ENCODE data around the gene NFE2L3. TPM values are rescaled to one million over a fixed set of nuclear protein-coding genes. Genes with fewer than 3 reads are reported as not detected.

NFE2L3 gene
- total and polyA plus RNA-seq, 4 donors, result 0.32 to 1.9 (median 1.3) TPM

DNA sequence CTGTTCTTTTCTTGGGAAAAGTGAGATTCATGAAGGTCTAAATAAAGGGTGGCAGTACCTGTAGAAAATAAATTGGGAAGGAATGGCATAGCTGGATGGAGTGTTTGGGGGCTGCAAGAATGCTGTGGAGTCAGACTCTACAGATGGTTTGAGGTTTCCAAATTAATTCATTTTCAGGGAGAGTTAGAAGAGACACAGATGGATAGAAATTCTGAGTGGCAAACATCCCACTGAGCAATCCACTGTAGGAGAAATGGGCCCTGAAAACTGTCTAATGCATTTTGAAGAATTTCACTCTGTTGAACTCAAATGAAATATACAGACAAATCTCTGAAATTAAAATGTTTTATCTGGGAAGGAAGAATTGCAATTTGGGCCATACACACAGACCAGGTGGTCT is 16.9 kb upstream of the NFE2L3 start:
- TF ChIP-seq YY1 (IDR thresholded peaks at IDR 0.05) (no peak), NR2F2 (IDR thresholded peaks at IDR 0.05) (no peak), TAF1 (conservative IDR thresholded peaks at IDR 0.05) (no peak), SP1 (IDR thresholded peaks at IDR 0.05) (no peak), HNF4A (conservative IDR thresholded peaks at IDR 0.05) (no peak), JUND (IDR thresholded peaks at IDR 0.05) (no peak), RXRA (IDR thresholded peaks at IDR 0.05) (no peak), RAD21 (IDR thresholded peaks at IDR 0.05) (no peak)
- TF ChIP-seq, protein P1, sequence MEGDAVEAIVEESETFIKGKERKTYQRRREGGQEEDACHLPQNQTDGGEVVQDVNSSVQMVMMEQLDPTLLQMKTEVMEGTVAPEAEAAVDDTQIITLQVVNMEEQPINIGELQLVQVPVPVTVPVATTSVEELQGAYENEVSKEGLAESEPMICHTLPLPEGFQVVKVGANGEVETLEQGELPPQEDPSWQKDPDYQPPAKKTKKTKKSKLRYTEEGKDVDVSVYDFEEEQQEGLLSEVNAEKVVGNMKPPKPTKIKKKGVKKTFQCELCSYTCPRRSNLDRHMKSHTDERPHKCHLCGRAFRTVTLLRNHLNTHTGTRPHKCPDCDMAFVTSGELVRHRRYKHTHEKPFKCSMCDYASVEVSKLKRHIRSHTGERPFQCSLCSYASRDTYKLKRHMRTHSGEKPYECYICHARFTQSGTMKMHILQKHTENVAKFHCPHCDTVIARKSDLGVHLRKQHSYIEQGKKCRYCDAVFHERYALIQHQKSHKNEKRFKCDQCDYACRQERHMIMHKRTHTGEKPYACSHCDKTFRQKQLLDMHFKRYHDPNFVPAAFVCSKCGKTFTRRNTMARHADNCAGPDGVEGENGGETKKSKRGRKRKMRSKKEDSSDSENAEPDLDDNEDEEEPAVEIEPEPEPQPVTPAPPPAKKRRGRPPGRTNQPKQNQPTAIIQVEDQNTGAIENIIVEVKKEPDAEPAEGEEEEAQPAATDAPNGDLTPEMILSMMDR (IDR thresholded peaks at IDR 0.05; ENCODE audit: low read depth, low read length, missing input control), result no peak
- TF ChIP-seq, protein P2, sequence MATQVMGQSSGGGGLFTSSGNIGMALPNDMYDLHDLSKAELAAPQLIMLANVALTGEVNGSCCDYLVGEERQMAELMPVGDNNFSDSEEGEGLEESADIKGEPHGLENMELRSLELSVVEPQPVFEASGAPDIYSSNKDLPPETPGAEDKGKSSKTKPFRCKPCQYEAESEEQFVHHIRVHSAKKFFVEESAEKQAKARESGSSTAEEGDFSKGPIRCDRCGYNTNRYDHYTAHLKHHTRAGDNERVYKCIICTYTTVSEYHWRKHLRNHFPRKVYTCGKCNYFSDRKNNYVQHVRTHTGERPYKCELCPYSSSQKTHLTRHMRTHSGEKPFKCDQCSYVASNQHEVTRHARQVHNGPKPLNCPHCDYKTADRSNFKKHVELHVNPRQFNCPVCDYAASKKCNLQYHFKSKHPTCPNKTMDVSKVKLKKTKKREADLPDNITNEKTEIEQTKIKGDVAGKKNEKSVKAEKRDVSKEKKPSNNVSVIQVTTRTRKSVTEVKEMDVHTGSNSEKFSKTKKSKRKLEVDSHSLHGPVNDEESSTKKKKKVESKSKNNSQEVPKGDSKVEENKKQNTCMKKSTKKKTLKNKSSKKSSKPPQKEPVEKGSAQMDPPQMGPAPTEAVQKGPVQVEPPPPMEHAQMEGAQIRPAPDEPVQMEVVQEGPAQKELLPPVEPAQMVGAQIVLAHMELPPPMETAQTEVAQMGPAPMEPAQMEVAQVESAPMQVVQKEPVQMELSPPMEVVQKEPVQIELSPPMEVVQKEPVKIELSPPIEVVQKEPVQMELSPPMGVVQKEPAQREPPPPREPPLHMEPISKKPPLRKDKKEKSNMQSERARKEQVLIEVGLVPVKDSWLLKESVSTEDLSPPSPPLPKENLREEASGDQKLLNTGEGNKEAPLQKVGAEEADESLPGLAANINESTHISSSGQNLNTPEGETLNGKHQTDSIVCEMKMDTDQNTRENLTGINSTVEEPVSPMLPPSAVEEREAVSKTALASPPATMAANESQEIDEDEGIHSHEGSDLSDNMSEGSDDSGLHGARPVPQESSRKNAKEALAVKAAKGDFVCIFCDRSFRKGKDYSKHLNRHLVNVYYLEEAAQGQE (IDR thresholded peaks at IDR 0.05), result no peak
- TF ChIP-seq, protein P3, sequence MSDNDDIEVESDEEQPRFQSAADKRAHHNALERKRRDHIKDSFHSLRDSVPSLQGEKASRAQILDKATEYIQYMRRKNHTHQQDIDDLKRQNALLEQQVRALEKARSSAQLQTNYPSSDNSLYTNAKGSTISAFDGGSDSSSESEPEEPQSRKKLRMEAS (IDR thresholded peaks at IDR 0.05), result no peak
- no peak for DNase-seq (ENCODE audit: low spot score)

DNA sequence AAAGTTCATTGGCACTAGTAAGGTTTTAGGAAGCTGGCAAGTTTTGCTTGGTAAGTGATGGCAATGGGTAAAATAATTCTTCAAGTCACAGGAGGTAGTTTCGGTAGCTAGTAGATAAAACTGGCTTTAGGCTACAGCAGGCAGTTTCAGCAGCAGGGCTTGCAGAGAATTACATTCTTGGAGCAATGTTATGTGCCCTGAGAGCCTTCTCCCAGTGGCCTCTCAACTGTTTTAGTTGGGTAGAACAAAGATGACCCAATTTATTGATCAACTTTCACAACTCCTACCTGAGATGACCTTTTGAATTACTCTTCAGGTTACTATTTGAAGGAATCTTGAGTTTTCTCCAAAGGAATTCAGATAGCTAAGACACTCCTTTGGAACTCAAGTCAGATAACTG is 16.4 kb upstream of the NFE2L3 start:
- Histone ChIP-seq H3K9ac (ENCODE audit: low read depth in 1 of 2, low read length in 2 of 2) (no peak overlapping the region), H3K9me3 (ENCODE audit: control insufficient read depth in 4 of 4, low read length in 3 of 4) (no peaks in the 10 kb centered on the region), H3K36me3 (ENCODE audit: control insufficient read depth in 4 of 4, insufficient read depth in 3 of 4, low read depth in 1 of 4, low read length in 3 of 4) (no peaks in the 10 kb centered on the region), H3K4me1 (ENCODE audit: control insufficient read depth in 4 of 4, insufficient read depth in 4 of 4, low read length in 3 of 4) (no peaks in the 10 kb centered on the region), H3K4me3 (ENCODE audit: low read depth in 1 of 3, low read length in 3 of 3) (no peak overlapping the region), H3K27me3 (ENCODE audit: control insufficient read depth in 4 of 4, insufficient read depth in 4 of 4, low read length in 3 of 4) (no peaks in the 10 kb centered on the region), H3K27ac (ENCODE audit: low read depth in 1 of 2, low read length in 2 of 2) (no peak overlapping the region)
- TF ChIP-seq, protein P4, sequence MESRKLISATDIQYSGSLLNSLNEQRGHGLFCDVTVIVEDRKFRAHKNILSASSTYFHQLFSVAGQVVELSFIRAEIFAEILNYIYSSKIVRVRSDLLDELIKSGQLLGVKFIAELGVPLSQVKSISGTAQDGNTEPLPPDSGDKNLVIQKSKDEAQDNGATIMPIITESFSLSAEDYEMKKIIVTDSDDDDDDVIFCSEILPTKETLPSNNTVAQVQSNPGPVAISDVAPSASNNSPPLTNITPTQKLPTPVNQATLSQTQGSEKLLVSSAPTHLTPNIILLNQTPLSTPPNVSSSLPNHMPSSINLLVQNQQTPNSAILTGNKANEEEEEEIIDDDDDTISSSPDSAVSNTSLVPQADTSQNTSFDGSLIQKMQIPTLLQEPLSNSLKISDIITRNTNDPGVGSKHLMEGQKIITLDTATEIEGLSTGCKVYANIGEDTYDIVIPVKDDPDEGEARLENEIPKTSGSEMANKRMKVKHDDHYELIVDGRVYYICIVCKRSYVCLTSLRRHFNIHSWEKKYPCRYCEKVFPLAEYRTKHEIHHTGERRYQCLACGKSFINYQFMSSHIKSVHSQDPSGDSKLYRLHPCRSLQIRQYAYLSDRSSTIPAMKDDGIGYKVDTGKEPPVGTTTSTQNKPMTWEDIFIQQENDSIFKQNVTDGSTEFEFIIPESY (IDR thresholded peaks at IDR 0.05), result no peak
- TF ChIP-seq FOXA1 (IDR thresholded peaks at IDR 0.05), result no peak
- TF ChIP-seq HNF4A (conservative IDR thresholded peaks at IDR 0.05), result no peak
- TF ChIP-seq SP1 (IDR thresholded peaks at IDR 0.05), result no peak
- TF ChIP-seq, protein P2 (IDR thresholded peaks at IDR 0.05), result no peak
- TF ChIP-seq NR2F2 (IDR thresholded peaks at IDR 0.05), result no peak
- no peak for TF ChIP-seq RAD21 (IDR thresholded peaks at IDR 0.05)
- TF ChIP-seq TAF1 (conservative IDR thresholded peaks at IDR 0.05), result no peak
- no peak for TF ChIP-seq FOXA2 (IDR thresholded peaks at IDR 0.05)
- TF ChIP-seq, protein P5, sequence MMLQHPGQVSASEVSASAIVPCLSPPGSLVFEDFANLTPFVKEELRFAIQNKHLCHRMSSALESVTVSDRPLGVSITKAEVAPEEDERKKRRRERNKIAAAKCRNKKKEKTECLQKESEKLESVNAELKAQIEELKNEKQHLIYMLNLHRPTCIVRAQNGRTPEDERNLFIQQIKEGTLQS (IDR thresholded peaks at IDR 0.05), result no peak
- TF ChIP-seq, protein P3 (IDR thresholded peaks at IDR 0.05), result no peak
- TF ChIP-seq JUND (IDR thresholded peaks at IDR 0.05), result no peak
- no peak for TF ChIP-seq HNF4G (IDR thresholded peaks at IDR 0.05)
- TF ChIP-seq EGR1 (IDR thresholded peaks at IDR 0.05; ENCODE audit: low read depth in 2 of 2), result no peak
- no peak for TF ChIP-seq YY1 (IDR thresholded peaks at IDR 0.05)
- TF ChIP-seq GABPA (IDR thresholded peaks at IDR 0.05 in 1 of 2, conservative IDR thresholded peaks at IDR 0.05 in 1 of 2), result no peak
- TF ChIP-seq, protein P1 (IDR thresholded peaks at IDR 0.05; ENCODE audit: low read depth, low read length, missing input control), result no peak
- no peak for TF ChIP-seq RXRA (IDR thresholded peaks at IDR 0.05)
- 97% methylated on average over 1 of the region's 1 CpG for WGBS
- no peak for DNase-seq (ENCODE audit: low spot score)

More for the DNA sequence above, 16.9 kb upstream of the NFE2L3 start:
- Histone ChIP-seq H3K27ac (ENCODE audit: low read depth in 1 of 2, low read length in 2 of 2) (no peak overlapping the region), H3K36me3 (ENCODE audit: control insufficient read depth in 4 of 4, insufficient read depth in 3 of 4, low read depth in 1 of 4, low read length in 3 of 4) (no peaks in the 10 kb centered on the region), H3K27me3 (ENCODE audit: control insufficient read depth in 4 of 4, insufficient read depth in 4 of 4, low read length in 3 of 4) (no peaks in the 10 kb centered on the region), H3K9ac (ENCODE audit: low read depth in 1 of 2, low read length in 2 of 2) (no peak overlapping the region), H3K4me3 (ENCODE audit: low read depth in 1 of 3, low read length in 3 of 3) (no peak overlapping the region), H3K4me1 (ENCODE audit: control insufficient read depth in 4 of 4, insufficient read depth in 4 of 4, low read length in 3 of 4) (no peaks in the 10 kb centered on the region), H3K9me3 (ENCODE audit: control insufficient read depth in 4 of 4, low read length in 3 of 4) (no peaks in the 10 kb centered on the region)
